PFSK-1 (cell line): ENCODE measurements around the gene MDN1.

Source experiments
- POLR2AphosphoS5 ChIP-seq: IDR thresholded peaks from 2 replicates; pipeline ENCODE4 v1.6.1; 2012; ENCODE audit warnings: low read depth, mild to moderate bottlenecking, control low read depth, low read length, moderate library complexity
- REST ChIP-seq, 2 experiments: IDR thresholded peaks; 2 replicates each; pipeline versions ENCODE4 v1.6.1 to v1.8.0; 2011 to 2012; ENCODE audit warnings: low read depth in 2 of 2, low read length in 2 of 2, control low read depth in 1 of 2, inconsistent platforms in 1 of 2, mild to moderate bottlenecking in 1 of 2, moderate library complexity in 1 of 2; ENCODE audit not compliant: insufficient read depth in 1 of 2
- TAF1 ChIP-seq: IDR thresholded peaks from 2 replicates; pipeline ENCODE4 v1.6.1; 2012; ENCODE audit warnings: low read length, control low read depth, borderline replicate concordance; ENCODE audit not compliant: insufficient read depth

GRCh38 chr6:89781070-89782034, 38.2 kb downstream of the MDN1 start:
- TF ChIP-seq POLR2AphosphoS5 (no peak), REST (IDR thresholded peaks at IDR 0.05; ENCODE audit: insufficient read depth in 1 of 2, low read depth in 2 of 2, low read length in 2 of 2) (no peak), TAF1 (no peak)
